GM12891 (cell line): Measurements from ENCODE around the gene FCGR2B.

Source experiments
- DNase-seq: peaks from one replicate; pipeline ENCODE4 v3.0.0; 2011; ENCODE audit warnings: low spot score; ENCODE audit not compliant: insufficient read length
- FAIRE-seq: peaks from 2 replicates; lab custom pipeline; 2011; peaks lifted over from hg19 to GRCh38; lab: Jason Lieb, UNC
- PAX5 ChIP-seq: IDR thresholded peaks from 2 replicates; pipeline ENCODE4 v1.6.1; 2011; ENCODE audit warnings: low read length, moderate library complexity, mild to moderate bottlenecking; ENCODE audit not compliant: insufficient read depth, severe bottlenecking
- POLR2A ChIP-seq: IDR thresholded peaks from 2 replicates; pipeline ENCODE4 v1.6.1; 2011; ENCODE audit warnings: low read depth, low read length, control low read depth
- POLR2AphosphoS5 ChIP-seq: IDR thresholded peaks from 2 replicates; pipeline ENCODE4 v1.6.1; 2011; ENCODE audit warnings: low read depth, low read length, control low read depth
- POU2F2 ChIP-seq: IDR thresholded peaks from 2 replicates; pipeline ENCODE4 v1.6.1; 2011; ENCODE audit warnings: low read depth, mild to moderate bottlenecking, control low read depth, low read length, moderate library complexity
- SPI1 ChIP-seq: IDR thresholded peaks from 2 replicates; pipeline ENCODE4 v1.6.1; 2011; ENCODE audit warnings: low read depth, low read length, control low read depth
- TAF1 ChIP-seq: IDR thresholded peaks from 2 replicates; pipeline ENCODE4 v1.6.1; 2011; ENCODE audit warnings: low read depth, low read length, control low read depth

Gene FCGR2B

GRCh38 chr1:161706482-161707347 is 43.8 kb downstream of the FCGR2B start, which contains the start of gene FCRLA:
Gene FCRLA (plus strand): TSS chr1:161707229. CDS start chr1:161707265, 36 bp downstream.
- DNase-seq, result no peak
- peak; percentile 98 for FAIRE-seq

GRCh38 chr1:161707503-161707902 is 44.6 kb downstream of the FCGR2B start:
- TF ChIP-seq TAF1 (no peak), PAX5 (no peak), POLR2AphosphoS5 (no peak), POU2F2 (no peak), SPI1 (peak; percentile 62), POLR2A (no peak)
- FAIRE-seq (no peak), DNase-seq (no peak)

More at GRCh38 chr1:161706482-161707347, 43.8 kb downstream of the FCGR2B start, which contains the start of gene FCRLA:
- peak; percentile 95 for TF ChIP-seq POLR2A
- peak; percentile 92 for TF ChIP-seq POLR2AphosphoS5
- no peak for TF ChIP-seq SPI1
- peak; percentile 89 for TF ChIP-seq POU2F2
- TF ChIP-seq PAX5, result no peak
- TF ChIP-seq TAF1, result peak; percentile 79

GRCh38 chr1:161709373-161709772 is 46.4 kb downstream of the FCGR2B start:
- DNase-seq (no peak), FAIRE-seq (peak; percentile 73)
- TF ChIP-seq POLR2A (no peak), PAX5 (no peak), TAF1 (no peak), SPI1 (peak; percentile 37; the same call in 1 of the 2 replicates), POLR2AphosphoS5 (no peak), POU2F2 (no peak)

GRCh38 chr1:161710560-161710959 is 47.6 kb downstream of the FCGR2B start:
- FAIRE-seq, result peak; percentile 13
- no peak for DNase-seq
- TF ChIP-seq POLR2AphosphoS5 (no peak), PAX5 (no peak), POLR2A (no peak), POU2F2 (no peak), TAF1 (no peak), SPI1 (no peak)

- DNase-seq, result no peak
- FAIRE-seq, result peak; percentile 73
- TF ChIP-seq PAX5 (peak; percentile 12), SPI1 (peak; percentile 99), POLR2A (no peak)
Measured at GRCh38 chr1:161718559-161719324, 55.8 kb downstream of the FCGR2B start.

GRCh38 chr1:161719325-161719611 is 56.3 kb downstream of the FCGR2B start:
- TF ChIP-seq PAX5, result no peak
- no peak for TF ChIP-seq POU2F2
- no peak for TF ChIP-seq SPI1
- TF ChIP-seq TAF1, result no peak
- no peak for TF ChIP-seq POLR2A
- no peak for TF ChIP-seq POLR2AphosphoS5
- FAIRE-seq (no peak), DNase-seq (no peak)

GRCh38 chr1:161720422-161720821 is 57.5 kb downstream of the FCGR2B start:
- DNase-seq (no peak), FAIRE-seq (no peak)
- TF ChIP-seq SPI1 (no peak), POLR2A (no peak), TAF1 (no peak), POU2F2 (no peak), POLR2AphosphoS5 (no peak), PAX5 (no peak)

- TF ChIP-seq SPI1 (no peak), POLR2AphosphoS5 (no peak), POLR2A (no peak), POU2F2 (no peak), TAF1 (no peak), PAX5 (no peak)
- DNase-seq (no peak), FAIRE-seq (no peak)
Measured at GRCh38 chr1:161720956-161721737, 58.2 kb downstream of the FCGR2B start, which contains the start of gene FCRLB. Gene FCRLB (plus strand): TSS chr1:161721544. CDS start chr1:161722673, 1,129 bp downstream.

GRCh38 chr1:161721738-161722343 is 58.9 kb downstream of the FCGR2B start:
- FAIRE-seq (peak; percentile 43), DNase-seq (no peak)

More at GRCh38 chr1:161721738-161722343, 58.9 kb downstream of the FCGR2B start:
- no peak for TF ChIP-seq PAX5
- TF ChIP-seq POLR2A, result no peak
- TF ChIP-seq SPI1, result no peak
- TF ChIP-seq POU2F2, result no peak
- no peak for TF ChIP-seq POLR2AphosphoS5
- TF ChIP-seq TAF1, result no peak
